Ishikawa (cell line): Measurements from ENCODE around the gene RAP2A.

Experiments used
- CEBPB ChIP-seq: IDR thresholded peaks from 2 replicates; pipeline ENCODE4 v1.6.1; 2012
- CREB1 ChIP-seq: IDR thresholded peaks from 2 replicates; pipeline ENCODE4 v1.6.1; 2012; ENCODE audit warnings: low read depth
- EGR1 ChIP-seq: IDR thresholded peaks from 2 replicates; pipeline ENCODE4 v1.6.1; 2012
- EP300 ChIP-seq: IDR thresholded peaks from 2 replicates; pipeline ENCODE4 v1.6.1; 2012; ENCODE audit warnings: borderline replicate concordance
- TAF1 ChIP-seq: IDR thresholded peaks from 2 replicates; pipeline ENCODE4 v1.6.1; 2012; ENCODE audit warnings: low read depth, mild to moderate bottlenecking
- TEAD4 ChIP-seq: IDR thresholded peaks from 2 replicates; pipeline ENCODE4 v1.6.1; 2012
- YY1 ChIP-seq: IDR thresholded peaks from 2 replicates; pipeline ENCODE4 v1.6.1; 2012; ENCODE audit warnings: low read depth
- TF ChIP-seq, protein P1 (sequence below): IDR thresholded peaks from 2 replicates; pipeline ENCODE4 v1.6.1; 2012; ENCODE audit warnings: low read depth, mild to moderate bottlenecking
- TF ChIP-seq, protein P2 (sequence below): IDR thresholded peaks from 2 replicates; pipeline ENCODE4 v1.6.1; 2012

- TF ChIP-seq CREB1 (no peak), TAF1 (no peak), EP300 (no peak), CEBPB (no peak), EGR1 (no peak), YY1 (no peak), TEAD4 (no peak)
- TF ChIP-seq, protein P1, sequence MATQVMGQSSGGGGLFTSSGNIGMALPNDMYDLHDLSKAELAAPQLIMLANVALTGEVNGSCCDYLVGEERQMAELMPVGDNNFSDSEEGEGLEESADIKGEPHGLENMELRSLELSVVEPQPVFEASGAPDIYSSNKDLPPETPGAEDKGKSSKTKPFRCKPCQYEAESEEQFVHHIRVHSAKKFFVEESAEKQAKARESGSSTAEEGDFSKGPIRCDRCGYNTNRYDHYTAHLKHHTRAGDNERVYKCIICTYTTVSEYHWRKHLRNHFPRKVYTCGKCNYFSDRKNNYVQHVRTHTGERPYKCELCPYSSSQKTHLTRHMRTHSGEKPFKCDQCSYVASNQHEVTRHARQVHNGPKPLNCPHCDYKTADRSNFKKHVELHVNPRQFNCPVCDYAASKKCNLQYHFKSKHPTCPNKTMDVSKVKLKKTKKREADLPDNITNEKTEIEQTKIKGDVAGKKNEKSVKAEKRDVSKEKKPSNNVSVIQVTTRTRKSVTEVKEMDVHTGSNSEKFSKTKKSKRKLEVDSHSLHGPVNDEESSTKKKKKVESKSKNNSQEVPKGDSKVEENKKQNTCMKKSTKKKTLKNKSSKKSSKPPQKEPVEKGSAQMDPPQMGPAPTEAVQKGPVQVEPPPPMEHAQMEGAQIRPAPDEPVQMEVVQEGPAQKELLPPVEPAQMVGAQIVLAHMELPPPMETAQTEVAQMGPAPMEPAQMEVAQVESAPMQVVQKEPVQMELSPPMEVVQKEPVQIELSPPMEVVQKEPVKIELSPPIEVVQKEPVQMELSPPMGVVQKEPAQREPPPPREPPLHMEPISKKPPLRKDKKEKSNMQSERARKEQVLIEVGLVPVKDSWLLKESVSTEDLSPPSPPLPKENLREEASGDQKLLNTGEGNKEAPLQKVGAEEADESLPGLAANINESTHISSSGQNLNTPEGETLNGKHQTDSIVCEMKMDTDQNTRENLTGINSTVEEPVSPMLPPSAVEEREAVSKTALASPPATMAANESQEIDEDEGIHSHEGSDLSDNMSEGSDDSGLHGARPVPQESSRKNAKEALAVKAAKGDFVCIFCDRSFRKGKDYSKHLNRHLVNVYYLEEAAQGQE = no peak
- TF ChIP-seq, protein P2, sequence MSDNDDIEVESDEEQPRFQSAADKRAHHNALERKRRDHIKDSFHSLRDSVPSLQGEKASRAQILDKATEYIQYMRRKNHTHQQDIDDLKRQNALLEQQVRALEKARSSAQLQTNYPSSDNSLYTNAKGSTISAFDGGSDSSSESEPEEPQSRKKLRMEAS = no peak
Measured at GRCh38 chr13:97407540-97407939, 26.4 kb upstream of the RAP2A start.
